GM21825 (cell line): ENCODE measurements around the gene ACTN4.
"Not testable (repeated sequence)": the region's sequence is repeated elsewhere in the genome, so short reads cannot be mapped to it uniquely, and the experiment has no call there.

ENCODE experiments used
- ATAC-seq: cut with Tn5 transposase; IDR thresholded peaks from one replicate; pipeline ENCODE4 v1.9.1; 2021; ENCODE audit warnings: mild to moderate bottlenecking, moderate library complexity; ENCODE audit not compliant: unreplicated experiment

ACTN4 gene

DNA sequence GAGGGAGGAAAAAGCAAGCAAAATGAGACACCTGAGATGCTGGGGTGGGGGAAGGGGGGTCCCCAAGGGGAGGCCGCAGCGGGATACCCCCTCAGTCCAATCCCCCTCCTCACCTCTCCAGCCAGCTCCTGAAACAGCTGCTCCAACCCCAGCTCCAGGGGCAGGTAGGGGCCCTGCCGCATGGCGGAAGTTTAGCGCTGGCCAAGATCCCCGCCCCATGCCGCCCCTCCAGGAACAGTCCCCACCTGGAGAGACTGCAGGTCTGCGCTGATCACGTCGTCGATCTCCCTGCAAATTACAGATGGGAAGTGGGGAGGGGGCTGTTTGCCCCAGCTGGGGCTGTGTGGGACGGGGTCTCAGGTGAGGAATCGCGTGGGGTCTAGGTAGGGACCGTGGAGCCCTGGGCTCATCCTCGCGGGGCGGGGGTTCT is 87.8 kb downstream of the ACTN4 start:
- no peak for ATAC-seq

GRCh38 chr19:38736036-38736412 is 88.6 kb downstream of the ACTN4 start:
- ATAC-seq: no peak

DNA sequence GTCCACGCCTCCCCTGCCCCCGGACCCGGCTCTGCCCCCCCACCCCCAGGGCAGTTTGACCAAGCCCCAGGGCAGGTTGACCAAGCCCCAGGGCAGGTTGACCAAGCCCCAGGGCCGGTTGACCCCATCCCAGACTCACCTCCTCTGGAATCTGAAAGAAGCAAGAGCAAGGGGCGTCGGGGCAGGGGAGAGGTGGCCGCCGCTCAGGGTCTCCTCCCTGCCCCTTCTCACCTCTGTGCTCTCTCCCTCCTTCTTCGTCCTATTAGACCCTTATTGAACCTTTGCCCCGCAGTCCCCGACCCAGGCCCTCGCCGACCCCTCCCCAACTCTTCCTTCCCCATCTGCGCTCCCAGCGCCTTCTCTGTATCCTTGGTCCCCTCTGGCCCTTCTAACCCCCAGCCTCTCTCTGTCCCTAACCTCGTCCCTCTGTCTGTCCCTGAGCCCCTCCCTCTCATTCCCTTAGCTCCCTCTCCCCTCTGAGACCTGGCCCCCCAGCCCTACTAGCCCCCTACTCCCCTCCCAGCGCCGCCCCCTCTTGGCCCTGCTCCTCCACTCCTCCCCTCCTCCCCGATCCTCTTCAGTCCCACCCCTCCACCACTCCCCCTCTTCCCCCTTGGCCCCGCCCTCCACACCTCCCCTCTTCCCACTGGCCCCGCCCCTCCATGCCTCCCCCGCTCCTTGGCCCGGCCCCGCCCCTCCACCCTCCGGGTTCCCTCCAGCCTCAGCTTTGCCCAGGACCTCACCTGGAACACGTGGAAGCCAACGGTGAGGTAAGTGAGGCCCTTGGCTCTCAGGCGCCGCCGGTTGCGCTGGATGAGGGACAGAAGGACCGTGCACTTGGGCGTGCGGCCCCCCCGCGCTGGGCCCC is 89.2 kb downstream of the ACTN4 start:
- ATAC-seq: no peak

DNA sequence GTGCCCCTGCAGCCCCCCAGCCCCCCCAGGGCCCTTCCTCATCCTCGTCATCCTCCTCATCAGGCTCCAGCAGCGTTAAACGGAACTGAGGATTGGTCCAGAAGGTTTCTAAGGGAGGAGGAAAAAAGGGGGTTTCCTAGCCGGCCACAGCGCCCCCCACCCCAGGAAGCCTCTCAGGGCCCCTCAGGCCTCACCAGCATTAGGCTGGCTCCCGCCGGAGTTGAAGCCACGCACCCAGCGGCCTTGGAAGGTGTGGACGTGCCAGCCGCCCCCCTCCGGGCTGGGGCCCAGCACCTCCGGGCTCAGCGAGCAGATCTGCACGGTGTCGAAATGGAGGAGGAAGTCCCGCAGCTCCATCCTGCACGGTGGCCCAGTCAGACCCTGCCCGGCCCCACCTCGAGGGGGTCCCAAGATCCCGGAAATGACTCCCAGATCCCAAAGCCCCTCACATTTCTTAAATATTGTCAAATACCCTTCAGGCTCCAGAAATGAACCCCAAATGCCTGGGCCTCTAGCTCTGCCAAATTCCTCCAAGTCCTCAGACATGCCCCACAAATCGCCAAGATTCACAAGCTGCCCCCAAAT is 89.9 kb downstream of the ACTN4 start:
- no peak for ATAC-seq

DNA sequence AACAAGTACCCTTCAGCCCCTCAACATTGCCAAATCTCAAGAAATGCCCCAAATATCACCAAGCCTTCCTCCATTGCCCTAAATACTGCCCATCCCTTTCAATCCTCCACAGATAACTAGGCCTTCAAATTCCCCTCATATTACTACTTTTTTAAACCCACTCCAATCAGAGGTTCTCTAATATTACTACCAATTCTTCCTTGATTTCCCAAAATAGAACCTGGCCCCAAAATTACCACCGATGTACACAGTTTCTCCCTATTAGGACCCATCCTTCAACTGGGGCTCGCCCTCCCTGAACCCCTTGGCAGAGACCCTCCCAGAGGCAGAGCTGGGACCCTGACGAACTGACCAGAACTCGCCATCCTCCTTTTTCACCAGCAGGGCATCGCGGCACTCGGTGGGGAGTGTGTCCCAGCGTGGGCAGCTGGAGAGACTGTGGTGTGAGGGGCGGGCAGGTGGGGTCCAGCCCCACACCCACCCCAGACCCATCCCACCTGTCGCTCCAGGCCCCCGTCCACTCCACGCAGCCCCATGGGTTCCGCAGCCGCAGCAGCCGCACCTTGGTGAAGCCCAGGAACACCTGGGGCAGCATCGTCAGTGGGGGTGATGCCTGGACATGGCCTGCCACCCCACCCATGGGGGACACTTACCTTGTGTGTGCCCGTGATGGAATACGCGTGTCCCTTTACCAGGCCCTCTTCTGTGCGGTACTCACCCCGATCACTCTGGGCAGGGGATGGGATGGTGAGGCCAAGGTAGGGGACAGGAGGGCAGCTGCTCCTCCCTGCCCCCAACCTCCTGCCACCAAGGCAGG is 90.7 kb downstream of the ACTN4 start:
- ATAC-seq: no peak

DNA sequence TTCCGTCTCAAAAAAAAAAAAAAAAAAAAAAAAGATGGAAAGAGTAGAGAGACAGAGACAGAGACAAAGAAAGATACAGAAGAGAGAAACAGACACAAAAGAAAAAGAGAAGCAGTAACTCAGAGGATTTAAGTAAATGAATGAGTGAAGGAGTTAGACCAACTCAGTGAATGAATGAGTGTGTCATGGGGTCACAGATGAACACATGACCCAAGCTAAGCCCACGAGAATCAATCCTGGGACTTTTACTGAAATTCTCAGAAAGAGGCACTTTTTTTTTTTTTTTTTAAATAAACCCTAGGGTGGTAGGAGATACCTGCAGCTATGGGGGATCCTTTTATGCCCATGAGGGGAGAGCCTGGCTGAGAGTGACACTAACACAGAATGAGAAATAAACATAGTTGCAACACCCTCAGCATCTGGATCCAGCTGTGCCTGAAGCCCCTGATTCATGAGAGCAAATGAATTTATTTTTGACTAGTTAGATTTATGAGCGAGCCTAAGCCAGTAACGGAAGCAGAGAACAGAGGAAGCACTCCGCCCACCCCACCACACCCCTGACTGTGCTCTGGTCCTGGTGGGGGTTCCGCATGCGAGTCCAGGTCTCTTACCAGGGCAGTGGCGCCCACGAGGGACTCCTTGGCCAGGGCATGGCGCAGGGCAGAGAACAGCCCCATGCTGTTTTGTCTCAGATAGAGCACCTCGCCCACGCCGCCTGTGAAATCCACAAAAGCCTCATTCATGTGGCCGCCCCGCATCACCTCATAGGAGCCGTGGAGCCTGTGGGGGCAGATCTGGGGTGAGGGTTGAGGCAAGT is 92.2 kb downstream of the ACTN4 start:
- no peak for ATAC-seq

- ATAC-seq: no peak
These were observed 92.8 kb downstream of the ACTN4 start for GRCh38 chr19:38740257-38740592.

DNA sequence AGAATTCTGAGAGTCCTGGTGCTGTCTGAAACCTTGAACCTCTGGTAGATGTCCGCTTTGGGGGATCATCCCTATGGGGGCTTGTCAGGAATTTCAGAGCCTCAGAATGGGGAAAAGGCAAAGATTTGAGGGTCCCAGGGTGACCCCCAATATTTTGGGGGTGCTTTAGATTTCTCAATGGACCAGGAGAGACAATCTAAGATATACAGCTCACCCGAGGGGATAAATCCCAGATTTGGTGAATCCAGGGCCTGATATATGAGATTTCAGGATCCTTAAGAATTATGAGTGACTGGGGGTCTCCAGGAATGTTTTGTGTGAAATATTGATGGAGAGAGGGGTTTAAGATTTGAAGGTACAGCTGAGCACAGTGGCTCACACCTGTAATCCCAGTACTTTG is 93.5 kb downstream of the ACTN4 start:
- no peak for ATAC-seq

GRCh38 chr19:38741670-38742069 is 94.2 kb downstream of the ACTN4 start:
- ATAC-seq: no peak

DNA sequence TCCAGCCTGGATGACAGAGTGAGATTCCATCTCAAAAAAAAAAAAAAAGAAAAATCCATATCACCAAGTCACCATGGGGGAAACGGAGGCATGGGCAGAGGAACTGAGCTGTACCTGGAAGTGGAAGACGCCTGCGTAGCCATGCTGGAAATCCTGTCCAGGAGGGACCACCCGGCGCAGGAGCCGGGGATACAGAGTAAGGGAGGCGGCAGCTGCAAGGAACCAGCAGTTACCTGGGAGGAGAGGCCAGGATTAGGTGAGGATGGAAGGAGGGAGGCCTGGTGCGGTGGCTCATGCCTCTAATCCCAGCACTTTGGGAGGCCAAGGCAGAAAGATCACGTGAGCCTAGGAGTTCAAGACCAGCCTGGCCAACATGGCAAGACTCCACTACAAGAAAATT is 94.8 kb downstream of the ACTN4 start:
- no peak for ATAC-seq

- ATAC-seq: no peak
These were observed 95.5 kb downstream of the ACTN4 start for GRCh38 chr19:38742906-38743305.

DNA sequence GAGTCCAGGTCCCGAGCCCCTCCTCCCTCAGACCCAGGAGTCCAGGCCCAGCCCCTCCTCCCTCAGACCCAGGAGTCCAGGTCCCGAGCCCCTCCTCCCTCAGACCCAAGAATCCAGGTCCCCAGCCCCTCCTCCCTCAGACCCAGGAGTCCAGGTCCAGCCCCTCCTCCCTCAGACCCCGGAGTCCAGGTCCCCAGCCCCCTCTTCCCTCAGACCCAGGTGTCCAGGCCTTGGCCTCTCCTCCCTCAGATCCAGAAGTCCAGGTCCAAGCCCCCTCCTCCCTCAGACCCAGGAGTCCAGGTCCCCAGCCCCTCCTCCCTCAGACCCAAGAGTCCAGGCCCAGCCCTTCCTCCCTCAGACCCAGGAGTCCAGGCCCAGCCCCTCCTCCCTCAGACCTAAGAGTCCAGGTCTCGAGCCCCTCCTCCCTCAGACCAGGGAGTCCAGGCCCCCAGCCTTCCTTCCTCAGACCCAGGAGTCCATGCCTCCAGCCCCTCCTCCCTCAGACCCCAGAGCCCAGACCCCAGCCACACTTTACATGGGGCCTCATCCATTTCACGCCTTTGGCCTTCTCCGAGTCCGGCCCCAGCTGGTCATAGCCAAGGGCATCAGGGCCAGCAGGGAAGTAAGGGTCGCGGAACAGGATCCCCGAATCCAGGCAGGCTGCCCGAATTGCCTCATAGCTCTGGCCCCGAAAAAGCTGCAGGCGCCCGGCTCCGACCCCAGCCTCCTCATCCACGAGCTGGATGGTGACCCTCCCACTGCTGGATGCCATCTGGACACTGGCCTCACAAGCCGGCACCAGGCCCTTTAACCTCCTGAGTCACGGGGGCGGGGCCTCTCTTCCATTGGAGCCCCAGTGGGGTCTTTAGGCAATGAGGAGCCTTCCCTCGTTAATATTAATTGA is 96.2 kb downstream of the ACTN4 start:
- ATAC-seq: no peak

GRCh38 chr19:38744298-38744681 is 96.8 kb downstream of the ACTN4 start, which contains the start of gene CAPN12:
TSS of gene CAPN12 (minus strand) at chr19:38744474. CDS start at chr19:38744165, 309 bp downstream.
- no peak for ATAC-seq

DNA sequence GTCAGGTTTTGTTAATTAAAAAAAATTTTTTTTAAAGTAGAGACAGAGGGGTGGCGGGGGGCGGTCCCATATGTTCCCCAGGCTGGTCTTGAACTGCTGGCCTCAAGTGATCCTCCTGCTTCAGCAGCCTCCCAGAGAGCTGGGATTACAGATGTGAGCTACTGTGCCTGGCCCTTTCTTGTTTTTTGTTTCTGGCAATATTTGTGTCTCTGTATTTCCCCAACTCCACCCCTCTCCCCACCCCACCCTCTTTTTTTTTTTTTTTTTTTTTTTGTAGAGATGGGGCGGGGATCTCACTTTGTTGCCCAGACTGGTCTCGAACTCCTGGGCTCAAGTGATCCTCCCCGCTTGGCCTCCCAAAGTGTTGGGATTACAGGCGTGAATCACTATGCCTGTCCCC is 97.4 kb downstream of the ACTN4 start:
- ATAC-seq: no peak

GRCh38 chr19:38745316-38745715 is 97.9 kb downstream of the ACTN4 start:
- ATAC-seq: no peak

DNA sequence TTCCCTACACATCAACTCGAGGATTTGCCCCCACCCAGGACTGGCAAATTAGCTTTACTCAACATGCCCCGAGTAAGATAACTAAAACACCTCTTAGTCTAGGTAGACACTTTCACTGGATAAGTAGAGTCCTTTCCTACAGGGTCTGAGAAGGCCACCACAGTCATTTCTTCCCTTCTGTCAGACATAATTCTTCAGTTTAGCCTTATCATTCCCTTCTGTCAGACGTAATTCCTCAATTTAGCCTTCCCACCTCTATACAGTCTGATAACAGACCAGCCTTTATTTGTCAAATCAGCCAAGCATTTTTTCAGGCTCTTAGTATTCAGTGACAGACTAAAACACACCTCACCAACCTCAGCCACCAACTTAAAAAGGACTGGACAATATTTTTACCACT is 106.3 kb downstream of the ACTN4 start:
- not testable (repeated sequence) for ATAC-seq

DNA sequence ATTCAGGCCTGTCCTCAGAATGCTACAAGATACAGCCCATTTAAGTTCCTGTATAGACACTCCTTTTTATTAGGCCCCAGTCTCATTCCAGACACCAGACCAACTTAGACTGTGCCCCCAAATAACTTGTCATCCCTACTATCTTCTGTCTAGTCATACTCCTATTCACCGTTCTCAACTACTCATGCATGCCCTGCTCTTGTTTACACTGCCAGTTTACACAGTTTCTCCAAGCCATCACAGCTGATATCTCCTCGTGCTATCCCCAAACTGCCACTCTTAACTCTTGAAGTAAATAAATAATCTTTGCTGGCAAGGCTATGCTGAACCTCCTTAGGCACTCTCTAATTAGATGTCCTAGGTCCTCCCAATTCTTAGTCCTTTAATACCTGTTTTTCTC is 106.7 kb downstream of the ACTN4 start:
- ATAC-seq: not testable (repeated sequence)

DNA sequence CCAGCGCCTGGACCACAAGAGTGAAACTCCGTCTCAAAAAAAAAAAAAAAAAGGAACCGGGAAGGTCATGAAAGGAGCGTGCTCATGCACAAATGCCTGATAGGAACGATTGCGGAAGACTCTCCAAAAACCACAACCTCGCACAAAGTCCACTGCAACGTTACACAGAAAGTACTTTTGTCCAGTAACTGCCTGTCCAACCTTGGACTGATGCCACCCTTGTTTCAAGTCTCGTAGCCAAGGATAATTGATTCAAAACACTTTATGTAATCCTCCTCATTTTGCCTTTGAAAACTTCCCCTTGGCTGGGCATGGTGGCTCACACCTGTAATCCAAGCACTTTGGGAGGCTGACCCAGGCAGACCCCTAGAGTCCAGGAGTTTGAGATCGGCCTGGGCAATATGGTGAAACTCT is 112.1 kb downstream of the ACTN4 start:
- no peak for ATAC-seq

GRCh38 chr19:38760805-38761517 is 113.5 kb downstream of the ACTN4 start:
- ATAC-seq: not testable (repeated sequence)
